Liver (tissue), 9 donors: ENCODE results near the gene PODN. TPM values are rescaled to one million over a fixed set of nuclear protein-coding genes. Genes with fewer than 3 reads are reported as not detected.

ENCODE experiments used
- DNase-seq: peaks from one replicate; pipeline ENCODE4 v3.0.0-alpha.2; 2017; ENCODE audit warnings: low spot score
- H3K27ac ChIP-seq, 2 donors: one replicate each; pipeline ENCODE4 v1.7.0; 2013; ENCODE audit warnings: inconsistent platforms in 2 of 2, low read length in 2 of 2, control low read depth in 1 of 2, low read depth in 1 of 2, mild to moderate bottlenecking in 1 of 2
- H3K27me3 ChIP-seq, 4 donors: one replicate each; pipeline versions ENCODE4 v1.6.1 to v1.7.0; 2013; ENCODE audit warnings: low read length in 3 of 4, inconsistent platforms in 1 of 4, mild to moderate bottlenecking in 1 of 4, moderate library complexity in 1 of 4; ENCODE audit not compliant: control insufficient read depth in 4 of 4, insufficient read depth in 4 of 4
- H3K36me3 ChIP-seq, 4 donors: one replicate each; pipeline versions ENCODE4 v1.6.1 to v1.7.0; 2013; ENCODE audit warnings: low read length in 3 of 4, mild to moderate bottlenecking in 3 of 4, low read depth in 1 of 4, moderate library complexity in 1 of 4; ENCODE audit not compliant: control insufficient read depth in 4 of 4, insufficient read depth in 3 of 4
- H3K4me1 ChIP-seq, 4 donors: one replicate each; pipeline versions ENCODE4 v1.6.1 to v1.7.0; 2013; ENCODE audit warnings: low read length in 3 of 4, mild to moderate bottlenecking in 3 of 4, moderate library complexity in 1 of 4; ENCODE audit not compliant: control insufficient read depth in 4 of 4, insufficient read depth in 4 of 4
- H3K4me3 ChIP-seq, 3 donors: one replicate each; pipeline versions ENCODE4 v1.6.1 to v1.7.0; 2013; ENCODE audit warnings: low read length in 3 of 3, control low read depth in 1 of 3, low read depth in 1 of 3, mild to moderate bottlenecking in 1 of 3
- H3K9ac ChIP-seq, 2 donors: one replicate each; pipeline ENCODE4 v1.7.0; 2013; ENCODE audit warnings: low read length in 2 of 2, mild to moderate bottlenecking in 2 of 2, moderate library complexity in 2 of 2, control low read depth in 1 of 2, low read depth in 1 of 2
- H3K9me3 ChIP-seq, 4 donors: one replicate each; pipeline versions ENCODE4 v1.6.1 to v1.7.0; 2013; ENCODE audit warnings: low read length in 3 of 4; ENCODE audit not compliant: control insufficient read depth in 4 of 4
- FOXA1 ChIP-seq: IDR thresholded peaks from 2 replicates; pipeline ENCODE4 v1.6.1; 2016; ENCODE audit warnings: antibody characterized with exemption
- GABPA ChIP-seq, 2 donors: IDR thresholded peaks in 1 of 2; conservative IDR thresholded peaks in 1 of 2; 2 replicates each; pipeline ENCODE4 v1.6.1; 2016; ENCODE audit warnings: antibody characterized with exemption in 2 of 2, mild to moderate bottlenecking in 1 of 2, moderate library complexity in 1 of 2
- HNF4A ChIP-seq, 2 donors: conservative IDR thresholded peaks; 2 replicates each; pipeline ENCODE4 v1.6.1; 2016; ENCODE audit warnings: antibody characterized with exemption in 2 of 2, mild to moderate bottlenecking in 2 of 2
- HNF4G ChIP-seq: IDR thresholded peaks from 2 replicates; pipeline ENCODE4 v1.6.1; 2016; ENCODE audit warnings: antibody characterized with exemption
- JUND ChIP-seq, 2 donors: IDR thresholded peaks; 2 replicates each; pipeline ENCODE4 v1.6.1; 2016; ENCODE audit warnings: antibody characterized with exemption in 2 of 2
- RAD21 ChIP-seq, 2 donors: IDR thresholded peaks; 2 replicates each; pipeline ENCODE4 v1.6.1; 2016; ENCODE audit warnings: antibody characterized with exemption in 2 of 2, mild to moderate bottlenecking in 2 of 2
- RXRA ChIP-seq, 2 donors: IDR thresholded peaks; 2 replicates each; pipeline ENCODE4 v1.6.1; 2017 to 2018; ENCODE audit warnings: antibody characterized with exemption in 2 of 2, mild to moderate bottlenecking in 1 of 2
- SP1 ChIP-seq: IDR thresholded peaks from 2 replicates; pipeline ENCODE4 v1.6.1; 2018; ENCODE audit warnings: antibody characterized with exemption, mild to moderate bottlenecking
- YY1 ChIP-seq: IDR thresholded peaks from 2 replicates; pipeline ENCODE4 v1.6.1; 2016; ENCODE audit warnings: antibody characterized with exemption, mild to moderate bottlenecking
- WGBS: extraction: QIAGEN DNeasy Blood & Tissue Kit; methylation state at CpG from one replicate; pipeline ENCODE4 v1.1.7; 2013; 5-methylcytosine and 5-hydroxymethylcytosine counted together
- polyA plus RNA-seq, 2 donors: library from polyadenylated mRNA; stranded (reverse) in 1 of 2; unstranded in 1 of 2; fragments of 200-250 nt in 1 of 2; fragments of >200 nt in 1 of 2; fragmentation: Nextera tagmentation in 1 of 2; extraction: Ambion mirVana in 1 of 2; gene quantifications; one replicate each; pipeline versions ENCODE4 v1.2.1 to v1.2.3, GENCODE V29; 2013 to 2015
- total RNA-seq, 2 donors: library from RNA; depleted of rRNA; stranded (reverse); fragments of >200 nt; gene quantifications; one replicate each; pipeline ENCODE4 v1.2.3, GENCODE V29; 2014
- TF ChIP-seq, protein P1 (sequence below): fragments of 150-350 bp; IDR thresholded peaks from 2 replicates; pipeline ENCODE4 v1.5.1; 2017; ENCODE audit warnings: improper control_type of control experiment, low read depth, low read length; ENCODE audit not compliant: missing input control
- TF ChIP-seq, protein P2 (sequence below): IDR thresholded peaks from 2 replicates; pipeline ENCODE4 v1.6.1; 2016; ENCODE audit warnings: antibody characterized with exemption, mild to moderate bottlenecking
- TF ChIP-seq, protein P3 (sequence below): IDR thresholded peaks from 2 replicates; pipeline ENCODE4 v1.6.1; 2016; ENCODE audit warnings: antibody characterized with exemption
- TF ChIP-seq, protein P4 (sequence below): IDR thresholded peaks from 2 replicates; pipeline ENCODE4 v1.6.1; 2016; ENCODE audit warnings: antibody characterized with exemption
- donor health status: healthy.
- donor health status: healthy.
- donor health status: healthy.
- donor health status: healthy.
- donor health status: healthy.

Gene PODN
- total and polyA plus RNA-seq, 4 donors, result 1.9 to 10.8 (median 6.3) TPM

GRCh38 chr1:53068314-53069099 is 6.5 kb downstream of the PODN start:
- Histone ChIP-seq H3K36me3 (no peaks in the 10 kb centered on the region), H3K27ac (no peak overlapping the region), H3K9me3 (no peaks in the 10 kb centered on the region), H3K4me1 (no peaks in the 10 kb centered on the region), H3K9ac (no peak overlapping the region), H3K4me3 (no peak overlapping the region), H3K27me3 (no peaks in the 10 kb centered on the region)
- WGBS, result 93% methylated on average over 7 of the region's 7 CpGs
- DNase-seq, result no peak
- no peak for TF ChIP-seq GABPA (IDR thresholded peaks at IDR 0.05 in 1 of 2, conservative IDR thresholded peaks at IDR 0.05 in 1 of 2)
- TF ChIP-seq YY1, result no peak
- TF ChIP-seq HNF4A (conservative IDR thresholded peaks at IDR 0.05), result no peak
- TF ChIP-seq, protein P1, sequence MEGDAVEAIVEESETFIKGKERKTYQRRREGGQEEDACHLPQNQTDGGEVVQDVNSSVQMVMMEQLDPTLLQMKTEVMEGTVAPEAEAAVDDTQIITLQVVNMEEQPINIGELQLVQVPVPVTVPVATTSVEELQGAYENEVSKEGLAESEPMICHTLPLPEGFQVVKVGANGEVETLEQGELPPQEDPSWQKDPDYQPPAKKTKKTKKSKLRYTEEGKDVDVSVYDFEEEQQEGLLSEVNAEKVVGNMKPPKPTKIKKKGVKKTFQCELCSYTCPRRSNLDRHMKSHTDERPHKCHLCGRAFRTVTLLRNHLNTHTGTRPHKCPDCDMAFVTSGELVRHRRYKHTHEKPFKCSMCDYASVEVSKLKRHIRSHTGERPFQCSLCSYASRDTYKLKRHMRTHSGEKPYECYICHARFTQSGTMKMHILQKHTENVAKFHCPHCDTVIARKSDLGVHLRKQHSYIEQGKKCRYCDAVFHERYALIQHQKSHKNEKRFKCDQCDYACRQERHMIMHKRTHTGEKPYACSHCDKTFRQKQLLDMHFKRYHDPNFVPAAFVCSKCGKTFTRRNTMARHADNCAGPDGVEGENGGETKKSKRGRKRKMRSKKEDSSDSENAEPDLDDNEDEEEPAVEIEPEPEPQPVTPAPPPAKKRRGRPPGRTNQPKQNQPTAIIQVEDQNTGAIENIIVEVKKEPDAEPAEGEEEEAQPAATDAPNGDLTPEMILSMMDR, result no peak
- TF ChIP-seq, protein P2, sequence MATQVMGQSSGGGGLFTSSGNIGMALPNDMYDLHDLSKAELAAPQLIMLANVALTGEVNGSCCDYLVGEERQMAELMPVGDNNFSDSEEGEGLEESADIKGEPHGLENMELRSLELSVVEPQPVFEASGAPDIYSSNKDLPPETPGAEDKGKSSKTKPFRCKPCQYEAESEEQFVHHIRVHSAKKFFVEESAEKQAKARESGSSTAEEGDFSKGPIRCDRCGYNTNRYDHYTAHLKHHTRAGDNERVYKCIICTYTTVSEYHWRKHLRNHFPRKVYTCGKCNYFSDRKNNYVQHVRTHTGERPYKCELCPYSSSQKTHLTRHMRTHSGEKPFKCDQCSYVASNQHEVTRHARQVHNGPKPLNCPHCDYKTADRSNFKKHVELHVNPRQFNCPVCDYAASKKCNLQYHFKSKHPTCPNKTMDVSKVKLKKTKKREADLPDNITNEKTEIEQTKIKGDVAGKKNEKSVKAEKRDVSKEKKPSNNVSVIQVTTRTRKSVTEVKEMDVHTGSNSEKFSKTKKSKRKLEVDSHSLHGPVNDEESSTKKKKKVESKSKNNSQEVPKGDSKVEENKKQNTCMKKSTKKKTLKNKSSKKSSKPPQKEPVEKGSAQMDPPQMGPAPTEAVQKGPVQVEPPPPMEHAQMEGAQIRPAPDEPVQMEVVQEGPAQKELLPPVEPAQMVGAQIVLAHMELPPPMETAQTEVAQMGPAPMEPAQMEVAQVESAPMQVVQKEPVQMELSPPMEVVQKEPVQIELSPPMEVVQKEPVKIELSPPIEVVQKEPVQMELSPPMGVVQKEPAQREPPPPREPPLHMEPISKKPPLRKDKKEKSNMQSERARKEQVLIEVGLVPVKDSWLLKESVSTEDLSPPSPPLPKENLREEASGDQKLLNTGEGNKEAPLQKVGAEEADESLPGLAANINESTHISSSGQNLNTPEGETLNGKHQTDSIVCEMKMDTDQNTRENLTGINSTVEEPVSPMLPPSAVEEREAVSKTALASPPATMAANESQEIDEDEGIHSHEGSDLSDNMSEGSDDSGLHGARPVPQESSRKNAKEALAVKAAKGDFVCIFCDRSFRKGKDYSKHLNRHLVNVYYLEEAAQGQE, result no peak

DNA sequence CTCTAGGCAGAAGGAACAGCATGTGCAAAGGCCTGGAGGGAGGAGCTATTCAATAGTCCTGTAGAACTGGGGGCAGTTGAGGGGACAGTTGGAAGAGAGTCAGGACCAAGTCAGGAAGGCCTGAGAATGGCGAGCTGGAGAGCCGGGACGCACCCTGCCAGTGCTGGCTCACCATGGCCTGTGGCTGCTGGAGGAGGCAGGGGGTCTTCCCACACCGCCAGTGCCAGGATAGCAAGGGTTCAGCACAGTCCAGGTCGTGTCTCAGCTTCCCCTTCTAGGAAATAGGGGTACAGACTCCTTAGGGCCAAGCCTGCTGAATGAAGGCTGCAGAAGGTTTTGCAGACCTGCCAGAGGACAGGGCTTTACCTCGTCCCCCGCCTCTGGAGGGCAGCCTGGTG is 7.3 kb downstream of the PODN start:
- Histone ChIP-seq H3K27ac (no peak overlapping the region), H3K9me3 (no peaks in the 10 kb centered on the region), H3K4me3 (no peak overlapping the region), H3K9ac (no peak overlapping the region), H3K27me3 (no peaks in the 10 kb centered on the region), H3K36me3 (no peaks in the 10 kb centered on the region), H3K4me1 (no peaks in the 10 kb centered on the region)
- TF ChIP-seq YY1, result no peak
- no peak for TF ChIP-seq SP1
- TF ChIP-seq, protein P3, sequence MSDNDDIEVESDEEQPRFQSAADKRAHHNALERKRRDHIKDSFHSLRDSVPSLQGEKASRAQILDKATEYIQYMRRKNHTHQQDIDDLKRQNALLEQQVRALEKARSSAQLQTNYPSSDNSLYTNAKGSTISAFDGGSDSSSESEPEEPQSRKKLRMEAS, result no peak
- no peak for TF ChIP-seq JUND (IDR thresholded peaks at IDR 0.05)
- no peak for TF ChIP-seq GABPA (IDR thresholded peaks at IDR 0.05 in 1 of 2, conservative IDR thresholded peaks at IDR 0.05 in 1 of 2)
- no peak for TF ChIP-seq HNF4G
- no peak for TF ChIP-seq HNF4A (conservative IDR thresholded peaks at IDR 0.05)
- WGBS, result 86% methylated on average over 7 of the region's 7 CpGs
- DNase-seq, result no peak

DNA sequence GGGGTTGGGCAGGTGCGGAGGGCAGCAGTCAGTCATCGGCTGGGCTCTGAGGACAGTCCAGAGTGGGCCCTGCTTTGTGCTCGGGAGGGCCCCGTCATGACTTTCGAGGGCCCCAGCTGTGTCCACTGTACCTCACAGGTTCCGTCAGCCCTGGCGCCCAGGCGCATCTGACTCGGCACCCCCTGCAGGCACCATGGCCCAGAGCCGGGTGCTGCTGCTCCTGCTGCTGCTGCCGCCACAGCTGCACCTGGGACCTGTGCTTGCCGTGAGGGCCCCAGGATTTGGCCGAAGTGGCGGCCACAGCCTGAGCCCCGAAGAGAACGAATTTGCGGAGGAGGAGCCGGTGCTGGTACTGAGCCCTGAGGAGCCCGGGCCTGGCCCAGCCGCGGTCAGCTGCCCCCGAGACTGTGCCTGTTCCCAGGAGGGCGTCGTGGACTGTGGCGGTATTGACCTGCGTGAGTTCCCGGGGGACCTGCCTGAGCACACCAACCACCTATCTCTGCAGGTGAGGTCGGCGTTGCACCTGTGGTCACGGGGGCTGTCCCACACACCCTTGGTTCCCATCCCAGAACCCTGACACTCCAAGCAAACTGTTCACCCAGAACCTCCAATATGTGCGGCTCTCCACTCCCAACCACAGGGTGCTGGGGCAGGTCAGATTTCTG is 7.8 kb downstream of the PODN start:
- Histone ChIP-seq H3K36me3 (no peaks in the 10 kb centered on the region), H3K4me1 (no peaks in the 10 kb centered on the region)
- peak; percentile 29 for DNase-seq
- TF ChIP-seq FOXA1 (no peak), SP1 (no peak), HNF4G (no peak), RXRA (IDR thresholded peaks at IDR 0.05) (no peak), RAD21 (IDR thresholded peaks at IDR 0.05) (no peak)
- TF ChIP-seq, protein P2, result no peak
- TF ChIP-seq, protein P3, result no peak
- TF ChIP-seq, protein P4, sequence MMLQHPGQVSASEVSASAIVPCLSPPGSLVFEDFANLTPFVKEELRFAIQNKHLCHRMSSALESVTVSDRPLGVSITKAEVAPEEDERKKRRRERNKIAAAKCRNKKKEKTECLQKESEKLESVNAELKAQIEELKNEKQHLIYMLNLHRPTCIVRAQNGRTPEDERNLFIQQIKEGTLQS, result no peak

More for the DNA sequence above, 7.8 kb downstream of the PODN start:
- Histone ChIP-seq H3K9ac (no peak overlapping the region), H3K27me3 (no peaks in the 10 kb centered on the region), H3K9me3 (no peaks in the 10 kb centered on the region), H3K4me3 (no peak overlapping the region), H3K27ac (no peak overlapping the region)
- WGBS, result 96% methylated on average over 31 of the region's 31 CpGs
